Measurements from ENCODE around the gene SUSD4. TPM values are rescaled to one million over a fixed set of nuclear protein-coding genes. Genes with fewer than 3 reads are reported as not detected.

The SUSD4 gene
- total and polyA plus RNA-seq, 9 of the 15 experiments (the other 6 are each of a cell fraction or from before 2014, with no cell fraction given): 0.06 to 1.7 (median 0.09) TPM; not detected in 4

- TF ChIP-seq BCLAF1 (IDR thresholded peaks at IDR 0.05; ENCODE audit: borderline replicate concordance in 1 of 2, control insufficient read depth in 1 of 2, low read depth in 2 of 2, low read length in 1 of 2) (no peak), DACH1 (IDR thresholded peaks at IDR 0.05; ENCODE audit: partially characterized antibody) (peak; percentile 5), CLOCK (CRISPR knock-in tag; IDR thresholded peaks at IDR 0.05; ENCODE audit: borderline replicate concordance) (no peak), IFI16 (CRISPR knock-in tag; IDR thresholded peaks at IDR 0.05) (no peak), BRF1 (IDR thresholded peaks at IDR 0.05; ENCODE audit: borderline replicate concordance, extremely low read depth, insufficient read length) (no peak), EP400 (IDR thresholded peaks at IDR 0.05) (no peak), SNIP1 (IDR thresholded peaks at IDR 0.05; ENCODE audit: low read depth) (no peak), ZNF75A (CRISPR knock-in tag; IDR thresholded peaks at IDR 0.05) (no peak), CTCF (IDR thresholded peaks at IDR 0.05 in 2 of 3, conservative IDR thresholded peaks at IDR 0.05 in 1 of 3; ENCODE audit: insufficient read depth in 2 of 3, low read depth in 1 of 3, low read length in 3 of 3) (no peak; a peak in 1 of 6 replicates), REST (IDR thresholded peaks at IDR 0.05; ENCODE audit: borderline replicate concordance) (no peak), REST (CRISPR knock-in tag; IDR thresholded peaks at IDR 0.05; ENCODE audit: low read depth) (no peak)
Observed at GRCh38 chr1:223402790-223403142, 38.8 kb upstream of the SUSD4 start (continued).

Measured in K562 (cell line).